Measurements from ENCODE around the gene STON2. TPM values are rescaled to one million over a fixed set of nuclear protein-coding genes. Genes with fewer than 3 reads are reported as not detected.

STON2 gene
- total and polyA plus RNA-seq, 2 of the 8 experiments (the other 6 are each of a cell fraction or from before 2014, with no cell fraction given): 8.9 to 50.0 TPM

DNA sequence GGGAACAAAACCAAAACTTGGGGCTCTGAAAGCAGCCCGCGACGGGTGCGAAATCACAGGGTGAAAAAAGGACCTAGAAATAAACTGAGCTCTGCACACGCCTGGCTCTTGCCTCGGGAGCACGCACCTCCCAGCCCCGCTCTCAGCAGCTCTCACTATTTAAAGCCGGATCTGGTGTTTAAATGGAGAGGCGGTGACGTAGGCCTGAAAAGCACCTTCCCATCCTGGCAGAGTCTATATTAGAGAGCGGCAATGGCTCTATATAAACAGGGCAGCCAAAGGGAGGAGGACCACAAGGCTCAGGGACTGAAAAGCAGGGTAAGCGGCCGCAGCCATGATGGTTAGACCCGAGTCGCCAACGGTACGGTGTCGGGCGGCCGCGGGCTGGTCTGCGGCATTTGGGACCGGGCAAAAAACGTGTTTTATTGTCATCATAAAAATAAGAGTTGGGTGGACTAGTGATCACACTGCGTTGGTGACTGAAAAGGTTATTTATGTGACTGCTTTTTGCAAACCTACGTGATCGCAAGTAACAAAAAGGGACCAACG is 180.8 kb downstream of the STON2 start (continued):
- peak; percentile 51; the same call in 1 of the 2 replicates for TF ChIP-seq E2F6 (IDR thresholded peaks at IDR 0.05)
- TF ChIP-seq PHF8 (conservative IDR thresholded peaks at IDR 0.05; ENCODE audit: low read depth, low read length): peak; percentile 74
- no peak for TF ChIP-seq HDAC2 (IDR thresholded peaks at IDR 0.05; ENCODE audit: borderline replicate concordance in 1 of 2, low read depth in 2 of 2, low read length in 2 of 2)
- no peak for TF ChIP-seq CHD2 (IDR thresholded peaks at IDR 0.05; ENCODE audit: low read length)
- no peak for TF ChIP-seq CBX8 (IDR thresholded peaks at IDR 0.05; ENCODE audit: borderline replicate concordance, low read depth, low read length)
- TF ChIP-seq RXRA (IDR thresholded peaks at IDR 0.05; ENCODE audit: insufficient read depth, low read depth, low read length): no peak
- TF ChIP-seq POLR2A (IDR thresholded peaks at IDR 0.05; ENCODE audit: control extremely low read depth in 1 of 2, low read depth in 2 of 2, low read length in 2 of 2): peak; percentile 97 to 99
- TF ChIP-seq MAX (IDR thresholded peaks at IDR 0.05): peak; percentile 71
- TF ChIP-seq YY1 (IDR thresholded peaks at IDR 0.05; ENCODE audit: low read depth, low read length): peak; percentile 91
- peak; percentile 99 for TF ChIP-seq TAF1 (IDR thresholded peaks at IDR 0.05; ENCODE audit: low read depth, low read length)
- no peak for TF ChIP-seq SRF (IDR thresholded peaks at IDR 0.05; ENCODE audit: low read depth, low read length)
- peak; percentile 37 to 51; a peak in 1 of 4 replicates for TF ChIP-seq SIN3A (conservative IDR thresholded peaks at IDR 0.05 in 1 of 2, IDR thresholded peaks at IDR 0.05 in 1 of 2; ENCODE audit: low read depth in 1 of 2, low read length in 2 of 2)
- TF ChIP-seq TAF7 (optimal IDR thresholded peaks at IDR 0.05; ENCODE audit: borderline replicate concordance, low read depth, low read length): peak; percentile 98
- no peak; the same call in 1 of the 2 replicates for TF ChIP-seq TEAD4 (IDR thresholded peaks at IDR 0.05; ENCODE audit: low read depth, low read length)
- TF ChIP-seq, protein P1, sequence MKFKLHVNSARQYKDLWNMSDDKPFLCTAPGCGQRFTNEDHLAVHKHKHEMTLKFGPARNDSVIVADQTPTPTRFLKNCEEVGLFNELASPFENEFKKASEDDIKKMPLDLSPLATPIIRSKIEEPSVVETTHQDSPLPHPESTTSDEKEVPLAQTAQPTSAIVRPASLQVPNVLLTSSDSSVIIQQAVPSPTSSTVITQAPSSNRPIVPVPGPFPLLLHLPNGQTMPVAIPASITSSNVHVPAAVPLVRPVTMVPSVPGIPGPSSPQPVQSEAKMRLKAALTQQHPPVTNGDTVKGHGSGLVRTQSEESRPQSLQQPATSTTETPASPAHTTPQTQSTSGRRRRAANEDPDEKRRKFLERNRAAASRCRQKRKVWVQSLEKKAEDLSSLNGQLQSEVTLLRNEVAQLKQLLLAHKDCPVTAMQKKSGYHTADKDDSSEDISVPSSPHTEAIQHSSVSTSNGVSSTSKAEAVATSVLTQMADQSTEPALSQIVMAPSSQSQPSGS (IDR thresholded peaks at IDR 0.05; ENCODE audit: low read length): peak; percentile 76
- peak; percentile 67 for TF ChIP-seq RBBP5 (IDR thresholded peaks at IDR 0.05; ENCODE audit: borderline replicate concordance, low read depth, low read length)
- TF ChIP-seq EZH2 (IDR thresholded peaks at IDR 0.05; ENCODE audit: low read depth, low read length, severe bottlenecking): no peak
- TF ChIP-seq ASH2L (IDR thresholded peaks at IDR 0.05; ENCODE audit: low read length): peak; percentile 90
- no peak for TF ChIP-seq MAFK (IDR thresholded peaks at IDR 0.05; ENCODE audit: low read depth, low read length)
- TF ChIP-seq RNF2 (IDR thresholded peaks at IDR 0.05; ENCODE audit: borderline replicate concordance, low read depth, low read length, missing control alignments, poor library complexity, severe bottlenecking): no peak

All from H1 (cell line).